A549 (cell line): ENCODE measurements around the gene NELFA. TPM values are rescaled to one million over a fixed set of nuclear protein-coding genes. Genes with fewer than 3 reads are reported as not detected.

Experiments used
- ATAC-seq, 2 experiments: fragments of 200-7000 bp in 1 of 2; fragments of >200 bp in 1 of 2; cut with Nextera tagmentation in 1 of 2; cut with Tn5 transposase in 1 of 2; 3 replicates each; pipeline versions ENCODE4 v1.8.0 to v1.9.1; 2018 to 2020; ENCODE audit warnings: mild to moderate bottlenecking in 1 of 2, moderate library complexity in 1 of 2
- CTCF ChIA-PET: fragments of 300-600 bp; sonication (Branson Sonifier 250); formaldehyde crosslinking; extraction: SDS; loops from one replicate; lab custom pipeline; 2021; ENCODE audit warnings: antibody characterized with exemption, inconsistent platforms; lab: Yijun Ruan, JAX
- POLR2A ChIA-PET: fragments of 350-600 bp; formaldehyde crosslinking; extraction: SDS; loops from one replicate; lab custom pipeline; 2021; ENCODE audit warnings: antibody characterized with exemption, inconsistent platforms; lab: Yijun Ruan, JAX
- DNase-seq, 2 experiments: peaks; one replicate each; pipeline versions ENCODE4 v3.0.0 to v3.0.0-alpha.2; 2011 to 2016; ENCODE audit warnings: low read depth in 1 of 2, low spot score in 1 of 2
- FAIRE-seq: peaks from 2 replicates; lab custom pipeline; 2011; peaks lifted over from hg19 to GRCh38; lab: Jason Lieb, UNC
- H3K27ac ChIP-seq, 2 experiments: fragments of >200 bp; sonication (Bioruptor Twin); formaldehyde crosslinking; 3 replicates each; pipeline ENCODE4 v1.5.1; 2016 to 2017
- H3K4me1 ChIP-seq: fragments of >200 bp; sonication (Bioruptor Twin); formaldehyde crosslinking; 3 replicates; pipeline ENCODE4 v1.6.1; 2016
- H3K4me2 ChIP-seq: fragments of >200 bp; sonication (Bioruptor Twin); formaldehyde crosslinking; 3 replicates; pipeline ENCODE4 v1.6.1; 2016
- H3K4me3 ChIP-seq: fragments of >200 bp; sonication (Bioruptor Twin); formaldehyde crosslinking; 3 replicates; pipeline ENCODE4 v1.5.1; 2016
- H3K9me3 ChIP-seq: fragments of >200 bp; sonication (Bioruptor Twin); formaldehyde crosslinking; 3 replicates; pipeline ENCODE4 v1.6.1; 2016
- CEBPB ChIP-seq, 2 experiments: fragments of >200 bp in 1 of 2; sonication (Bioruptor Twin) in 1 of 2; formaldehyde crosslinking in 1 of 2; IDR thresholded peaks; 2 replicates each; pipeline ENCODE4 v1.6.1; 2012 to 2016
- CTCF ChIP-seq: fragments of >200 bp; sonication (Bioruptor Twin); formaldehyde crosslinking; IDR thresholded peaks from 3 replicates; pipeline ENCODE4 v1.5.1; 2016
- E2F6 ChIP-seq: IDR thresholded peaks from 2 replicates; pipeline ENCODE4 v1.6.1; 2012; ENCODE audit warnings: low read depth, borderline replicate concordance
- ESRRA ChIP-seq: fragments of 150-350 bp; IDR thresholded peaks from 2 replicates; pipeline ENCODE4 v1.6.1; 2014; ENCODE audit warnings: mild to moderate bottlenecking, low read length, borderline replicate concordance
- FOSB ChIP-seq: fragments of 250-450 bp; sonication (Bioruptor Pico); IDR thresholded peaks from 2 replicates; pipeline ENCODE4 v1.5.0; 2020; ENCODE audit warnings: mild to moderate bottlenecking, moderate library complexity
- HMGXB4 ChIP-seq: fragments of 250-450 bp; sonication (Bioruptor Pico); IDR thresholded peaks from 2 replicates; pipeline ENCODE4 v1.5.0; 2021; ENCODE audit warnings: mild to moderate bottlenecking, moderate library complexity, borderline replicate concordance
- JUNB ChIP-seq: fragments of >200 bp; sonication (Bioruptor Twin); formaldehyde crosslinking; IDR thresholded peaks from 2 replicates; pipeline ENCODE4 v1.6.1; 2016
- NPAS2 ChIP-seq: fragments of 250-450 bp; sonication (Bioruptor Pico); IDR thresholded peaks from 2 replicates; pipeline ENCODE4 v1.8.0; 2022; ENCODE audit warnings: mild to moderate bottlenecking, moderate library complexity, borderline replicate concordance
- PBX3 ChIP-seq: IDR thresholded peaks from 2 replicates; pipeline ENCODE4 v1.6.1; 2012
- PHF8 ChIP-seq: fragments of 200-600 bp; sonication (generic); IDR thresholded peaks from 2 replicates; pipeline ENCODE4 v1.6.1; 2016; ENCODE audit warnings: low read depth, mild to moderate bottlenecking, antibody characterized with exemption, moderate library complexity, borderline replicate concordance
- RAD21 ChIP-seq, 2 experiments: fragments of >200 bp in 1 of 2; sonication (Bioruptor Twin) in 1 of 2; formaldehyde crosslinking in 1 of 2; IDR thresholded peaks in 1 of 2; conservative IDR thresholded peaks in 1 of 2; 2 replicates in 1 of 2; 3 replicates in 1 of 2; pipeline ENCODE4 v1.6.1; 2012 to 2018; ENCODE audit warnings: inconsistent platforms in 1 of 2
- RCOR1 ChIP-seq: fragments of 150-350 bp; IDR thresholded peaks from 2 replicates; pipeline ENCODE4 v1.6.1; 2014; ENCODE audit warnings: antibody characterized with exemption, low read length, low read depth
- RNF2 ChIP-seq: fragments of 200-600 bp; sonication (generic); IDR thresholded peaks from 2 replicates; pipeline ENCODE4 v1.6.1; 2016; ENCODE audit warnings: low read depth, mild to moderate bottlenecking, antibody characterized with exemption, moderate library complexity, borderline replicate concordance
- SREBF2 ChIP-seq: fragments of 450-650 bp; IDR thresholded peaks from 2 replicates; pipeline ENCODE4 v1.6.1; 2014; ENCODE audit warnings: mild to moderate bottlenecking, moderate library complexity
- ZC3H11A ChIP-seq: fragments of 450-650 bp; IDR thresholded peaks from 2 replicates; pipeline ENCODE4 v1.6.1; 2014; ENCODE audit warnings: antibody characterized with exemption, mild to moderate bottlenecking
- WGBS: methylation state at CpG from one replicate; pipeline ENCODE4 v1.1.6; 2017; ENCODE audit errors: missing lambda C conversion rate; 5-methylcytosine and 5-hydroxymethylcytosine counted together
- polyA plus RNA-seq, 4 experiments: library from polyadenylated mRNA; depleted of rRNA in 3 of 4; stranded (reverse); fragments of >200 nt; fragmentation: RNase III in 1 of 4; extraction: RNeasy Plus Mini Kit Qiagen cat#74134 plus additional on column Dnase treatment in 1 of 4; gene quantifications; 2 replicates in 3 of 4; 3 replicates in 1 of 4; pipeline ENCODE4 v1.2.3, GENCODE V29; 2011 to 2017

The NELFA gene
- polyA plus RNA-seq, 2 of the 4 experiments (the other 2 are of a cell fraction) = 11.1 to 18.3 TPM

GRCh38 chr4:1962980-1963379 lies 45.8 kb downstream of the NELFA start:
- Histone ChIP-seq H3K4me3 (no peak overlapping the region), H3K4me2 (no peak overlapping the region)
- TF ChIP-seq SREBF2 = no peak
- TF ChIP-seq CTCF = no peak
- TF ChIP-seq RCOR1 = no peak
- no peak for TF ChIP-seq E2F6
- no peak for TF ChIP-seq PBX3
- no peak for TF ChIP-seq RNF2
- no peak for TF ChIP-seq HMGXB4 (CRISPR knock-in tag)
- TF ChIP-seq, all 56 proteins: peak for 0
- WGBS = 95% methylated on average over 4 of the region's 4 CpGs
- POLR2A ChIA-PET = no interaction called here
- DNase-seq (no peak), ATAC-seq (no peak), FAIRE-seq (no peak)
- Histone ChIP-seq H3K27ac (no peak overlapping the region), H3K9me3 (no peaks in the 10 kb centered on the region), H3K4me1 (no peaks in the 10 kb centered on the region)
- CTCF ChIA-PET = interaction anchor here (0.5 kb wide), 1 partner anchor 66 kb away, joined by 6 read pairs; no protein-coding TSS in a partner anchor

- no peak for FAIRE-seq
- Histone ChIP-seq H3K4me1 (no peaks in the 10 kb centered on the region), H3K27ac (no peak overlapping the region), H3K4me3 (no peak overlapping the region), H3K4me2 (no peak overlapping the region), H3K9me3 (no peaks in the 10 kb centered on the region)
- no peak for ATAC-seq
- CTCF ChIA-PET = no interaction called here
- POLR2A ChIA-PET = no interaction called here
- no peak for TF ChIP-seq JUNB
- no peak for TF ChIP-seq PHF8
- no peak for TF ChIP-seq PBX3
- no peak for TF ChIP-seq NPAS2 (CRISPR knock-in tag)
- WGBS = 90% methylated on average over 4 of the region's 4 CpGs
- no peak for DNase-seq
Measured at GRCh38 chr4:1961563-1961962, 47.2 kb downstream of the NELFA start.

- H3K4me3 ChIP-seq = no peak overlapping the region
- H3K27ac ChIP-seq = no peak overlapping the region
- FAIRE-seq = no peak
- CTCF ChIA-PET = no interaction called here
- 94% methylated on average over 15 of the region's 15 CpGs for WGBS
- no peak for DNase-seq
- H3K4me1 ChIP-seq = no peaks in the 10 kb centered on the region
- POLR2A ChIA-PET = no interaction called here
- H3K9me3 ChIP-seq = no peaks in the 10 kb centered on the region
- no peak for TF ChIP-seq RAD21 (conservative IDR thresholded peaks at IDR 0.05 in 1 of 2, IDR thresholded peaks at IDR 0.05 in 1 of 2)
- TF ChIP-seq ZC3H11A = no peak
- no peak for TF ChIP-seq CEBPB (IDR thresholded peaks at IDR 0.05)
- no peak for TF ChIP-seq RCOR1
- no peak for TF ChIP-seq ESRRA
- TF ChIP-seq FOSB = no peak
- no peak for ATAC-seq
- H3K4me2 ChIP-seq = no peak overlapping the region
Measured at GRCh38 chr4:1961038-1961437, 47.7 kb downstream of the NELFA start.
